Measurements from ENCODE around the gene UGT2B10. TPM values are rescaled to one million over a fixed set of nuclear protein-coding genes. Genes with fewer than 3 reads are reported as not detected.
"Not testable (repeated sequence)": the region's sequence is repeated elsewhere in the genome, so short reads cannot be mapped to it uniquely, and the experiment has no call there.

The UGT2B10 gene
- total RNA-seq, result not detected

DNA sequence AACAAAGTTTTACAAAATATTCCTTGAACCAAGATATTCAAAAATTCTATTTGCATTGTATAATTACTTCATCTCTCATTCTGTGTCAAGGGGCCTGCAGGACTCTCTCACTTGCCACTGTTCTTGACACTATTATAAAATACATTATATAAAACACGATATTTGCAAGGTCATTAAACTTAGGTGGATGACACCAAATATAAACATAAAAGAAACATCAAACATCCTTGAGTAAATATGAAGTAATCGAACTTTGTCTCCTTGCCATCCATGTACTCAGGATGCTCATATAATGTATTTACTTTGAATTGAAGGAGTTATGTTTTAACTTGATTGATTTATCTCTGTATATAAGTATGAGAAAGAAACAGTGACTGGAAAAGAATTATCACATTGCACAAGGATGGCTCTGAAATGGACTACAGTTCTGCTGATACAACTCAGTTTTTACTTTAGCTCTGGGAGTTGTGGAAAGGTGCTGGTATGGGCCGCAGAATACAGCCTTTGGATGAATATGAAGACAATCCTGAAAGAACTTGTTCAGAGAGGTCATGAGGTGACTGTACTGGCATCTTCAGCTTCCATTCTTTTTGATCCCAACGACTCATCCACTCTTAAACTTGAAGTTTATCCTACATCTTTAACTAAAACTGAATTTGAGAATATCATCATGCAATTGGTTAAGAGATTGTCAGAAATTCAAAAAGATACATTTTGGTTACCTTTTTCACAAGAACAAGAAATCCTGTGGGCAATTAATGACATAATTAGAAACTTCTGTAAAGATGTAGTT is at the start of gene UGT2B10:
Gene UGT2B10 (plus strand): TSS at position 378 of the 793 bp plus-strand sequence. CDS start 26 bp downstream, at position 404.
- 66 to 72% methylated on average over 4 of the region's 4 CpGs for WGBS, 2 donors
- not testable (repeated sequence) for H3K36me3 ChIP-seq; H3K9me3 ChIP-seq; H3K4me3 ChIP-seq; H3K27me3 ChIP-seq; H3K4me1 ChIP-seq; H3K27ac ChIP-seq; DNase-seq (ENCODE audit: low spot score in 2 of 2)

DNA sequence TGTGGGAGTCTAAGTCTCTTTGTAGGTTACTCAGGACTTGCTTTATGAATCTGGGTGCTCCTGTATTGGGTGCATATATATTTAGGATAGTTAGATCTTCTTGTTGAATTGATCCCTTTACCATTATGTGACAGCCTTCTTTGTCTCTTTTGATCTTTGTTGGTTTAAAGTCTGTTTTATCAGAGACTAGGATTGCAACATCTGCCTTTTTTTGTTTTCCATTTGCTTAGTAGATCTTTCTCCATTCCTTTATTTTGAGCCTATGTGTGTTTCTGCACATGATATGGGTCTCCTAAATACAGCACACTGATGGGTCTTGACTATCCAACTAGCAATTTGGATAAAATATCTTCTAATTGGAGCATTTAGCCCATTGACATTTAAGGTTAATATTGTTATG is 44.0 kb upstream of the UGT2B10 start:
- peaks cover 0 to 17% (median 0%) of the 10 kb centered on the region in 4 donors for H3K9me3 ChIP-seq
- not testable (repeated sequence) for H3K27me3 ChIP-seq; H3K36me3 ChIP-seq; H3K4me3 ChIP-seq; H3K4me1 ChIP-seq; DNase-seq (ENCODE audit: low spot score in 2 of 2); H3K27ac ChIP-seq

DNA sequence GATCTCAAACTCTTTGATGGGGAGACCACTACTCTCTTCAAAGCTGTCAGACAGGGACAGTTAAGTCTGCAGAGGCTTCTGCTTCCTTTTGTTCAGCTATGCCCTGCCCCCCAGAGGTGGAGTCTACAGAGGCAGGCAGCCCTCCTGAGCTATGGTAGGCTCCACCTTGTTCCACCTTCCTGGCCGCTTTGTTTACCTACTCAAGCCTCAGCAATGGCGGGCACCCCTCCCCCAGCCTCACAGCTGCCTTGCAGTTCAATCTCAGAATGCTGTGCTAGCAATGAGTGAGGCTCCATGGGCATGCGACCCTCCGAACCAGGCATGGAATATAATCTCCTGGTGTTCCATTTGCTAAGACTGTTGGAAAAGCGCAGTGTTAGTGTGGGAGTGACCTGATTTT is 42.1 kb upstream of the UGT2B10 start:
- H3K36me3 ChIP-seq, result no peaks in the 10 kb centered on the region
- WGBS, 2 donors, result 83 to 96% methylated on average over 5 of the region's 5 CpGs
- DNase-seq (ENCODE audit: low spot score in 2 of 2), result no peak
- H3K27me3 ChIP-seq, result no peaks in the 10 kb centered on the region
- H3K4me1 ChIP-seq, result no peaks in the 10 kb centered on the region
- TF ChIP-seq POLR2A (IDR thresholded peaks at IDR 0.05) (no peak), EP300 (IDR thresholded peaks at IDR 0.05) (no peak)
- TF ChIP-seq, protein P1, sequence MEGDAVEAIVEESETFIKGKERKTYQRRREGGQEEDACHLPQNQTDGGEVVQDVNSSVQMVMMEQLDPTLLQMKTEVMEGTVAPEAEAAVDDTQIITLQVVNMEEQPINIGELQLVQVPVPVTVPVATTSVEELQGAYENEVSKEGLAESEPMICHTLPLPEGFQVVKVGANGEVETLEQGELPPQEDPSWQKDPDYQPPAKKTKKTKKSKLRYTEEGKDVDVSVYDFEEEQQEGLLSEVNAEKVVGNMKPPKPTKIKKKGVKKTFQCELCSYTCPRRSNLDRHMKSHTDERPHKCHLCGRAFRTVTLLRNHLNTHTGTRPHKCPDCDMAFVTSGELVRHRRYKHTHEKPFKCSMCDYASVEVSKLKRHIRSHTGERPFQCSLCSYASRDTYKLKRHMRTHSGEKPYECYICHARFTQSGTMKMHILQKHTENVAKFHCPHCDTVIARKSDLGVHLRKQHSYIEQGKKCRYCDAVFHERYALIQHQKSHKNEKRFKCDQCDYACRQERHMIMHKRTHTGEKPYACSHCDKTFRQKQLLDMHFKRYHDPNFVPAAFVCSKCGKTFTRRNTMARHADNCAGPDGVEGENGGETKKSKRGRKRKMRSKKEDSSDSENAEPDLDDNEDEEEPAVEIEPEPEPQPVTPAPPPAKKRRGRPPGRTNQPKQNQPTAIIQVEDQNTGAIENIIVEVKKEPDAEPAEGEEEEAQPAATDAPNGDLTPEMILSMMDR (IDR thresholded peaks at IDR 0.05), result no peak
- H3K9me3 ChIP-seq, result peaks cover 0 to 12% (median 0%) of the 10 kb centered on the region in 4 donors
- no peak overlapping the region for H3K27ac ChIP-seq
- no peak overlapping the region for H3K4me3 ChIP-seq

DNA sequence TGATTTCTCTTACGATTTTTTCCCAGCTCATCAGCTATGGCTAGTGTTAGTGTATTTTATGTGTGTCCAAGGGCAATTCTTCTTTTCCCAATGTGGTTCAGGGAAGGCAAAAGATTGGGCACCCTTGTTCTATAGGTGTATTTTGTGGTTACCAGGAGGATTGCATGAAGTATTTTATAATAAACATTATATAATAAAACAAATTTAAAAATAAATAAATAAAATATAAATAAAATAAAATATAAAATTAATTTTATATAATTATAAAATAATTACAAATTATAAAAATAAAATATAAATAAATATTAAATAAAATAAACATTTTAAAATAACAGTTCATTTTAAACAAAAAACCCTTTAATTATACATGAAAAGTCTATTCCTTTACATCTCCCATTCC is 35.6 kb upstream of the UGT2B10 start:
- no peak overlapping the region for H3K27ac ChIP-seq
- H3K27me3 ChIP-seq, result no peaks in the 10 kb centered on the region
- WGBS, 2 donors, result 79 to 92% methylated on average over 1 of the region's 1 CpG
- no peaks in the 10 kb centered on the region for H3K4me1 ChIP-seq
- no peak for DNase-seq (ENCODE audit: low spot score in 2 of 2)
- no peak overlapping the region for H3K4me3 ChIP-seq
- TF ChIP-seq POLR2A (IDR thresholded peaks at IDR 0.05) (no peak), EP300 (IDR thresholded peaks at IDR 0.05) (no peak)
- TF ChIP-seq, protein P1 (IDR thresholded peaks at IDR 0.05), result no peak
- no peaks in the 10 kb centered on the region for H3K36me3 ChIP-seq
- peaks cover 0 to 24% (median 6%) of the 10 kb centered on the region in 4 donors for H3K9me3 ChIP-seq

DNA sequence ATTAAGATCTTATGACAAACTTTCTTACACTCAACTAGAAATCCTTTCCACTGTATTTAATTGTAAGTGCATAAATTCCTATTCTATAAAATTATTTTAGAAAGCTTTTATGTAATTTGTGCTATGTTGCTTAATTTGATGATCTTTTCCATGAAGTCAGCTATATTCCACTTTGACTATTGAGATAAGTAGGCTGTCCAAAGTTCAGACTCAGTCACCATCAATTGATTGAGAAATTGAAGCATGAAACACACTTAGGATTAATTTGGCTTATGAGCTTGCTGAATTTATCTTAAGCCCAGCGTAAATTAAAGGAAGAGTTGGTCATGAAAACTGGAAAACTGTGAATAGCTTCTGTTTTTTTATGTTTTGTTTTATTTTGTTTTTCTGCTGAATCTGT is 18.7 kb upstream of the UGT2B10 start:
- Histone ChIP-seq H3K27me3 (no peaks in the 10 kb centered on the region), H3K9me3 (no peaks in the 10 kb centered on the region), H3K36me3 (no peaks in the 10 kb centered on the region), H3K4me3 (no peak overlapping the region), H3K4me1 (no peaks in the 10 kb centered on the region), H3K27ac (no peak overlapping the region)
- TF ChIP-seq, protein P1 (IDR thresholded peaks at IDR 0.05), result no peak
- TF ChIP-seq EP300 (IDR thresholded peaks at IDR 0.05) (no peak), POLR2A (IDR thresholded peaks at IDR 0.05) (no peak)
- WGBS, 2 donors, result 34 to 42% methylated on average over 1 of the region's 1 CpG
- DNase-seq (ENCODE audit: low spot score in 2 of 2), result no peak

DNA sequence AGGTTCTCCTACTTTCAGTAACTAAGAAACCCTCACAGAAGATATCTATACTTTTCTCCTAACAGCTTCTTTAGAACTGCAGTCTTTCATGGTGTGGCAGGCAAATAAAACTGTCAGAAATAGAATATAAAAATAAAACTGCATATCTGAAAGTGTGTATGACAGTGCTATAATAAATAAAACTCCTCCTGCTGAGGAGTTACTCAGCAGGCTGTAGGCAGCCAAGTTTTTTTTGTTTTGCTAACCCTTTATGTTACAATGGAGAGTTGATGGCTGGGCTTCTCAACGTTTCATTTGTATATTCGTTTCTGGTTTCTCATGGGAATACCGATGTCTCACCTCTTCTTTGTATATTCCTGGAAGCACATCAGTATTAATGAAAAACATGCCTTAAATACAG is 18.2 kb upstream of the UGT2B10 start:
- Histone ChIP-seq H3K27me3 (no peaks in the 10 kb centered on the region), H3K9me3 (no peaks in the 10 kb centered on the region), H3K4me3 (no peak overlapping the region), H3K4me1 (no peaks in the 10 kb centered on the region), H3K27ac (no peak overlapping the region), H3K36me3 (no peaks in the 10 kb centered on the region)
- DNase-seq (ENCODE audit: low spot score in 2 of 2), result no peak
- 28 to 42% methylated on average over 3 of the region's 3 CpGs for WGBS, 2 donors
- TF ChIP-seq EP300 (IDR thresholded peaks at IDR 0.05) (no peak), POLR2A (IDR thresholded peaks at IDR 0.05) (no peak)
- TF ChIP-seq, protein P1 (IDR thresholded peaks at IDR 0.05), result no peak
